Measurements from ENCODE around the gene CES3.
"Not testable (repeated sequence)": the region's sequence is repeated elsewhere in the genome, so short reads cannot be mapped to it uniquely, and the experiment has no call there.

The CES3 gene

DNA sequence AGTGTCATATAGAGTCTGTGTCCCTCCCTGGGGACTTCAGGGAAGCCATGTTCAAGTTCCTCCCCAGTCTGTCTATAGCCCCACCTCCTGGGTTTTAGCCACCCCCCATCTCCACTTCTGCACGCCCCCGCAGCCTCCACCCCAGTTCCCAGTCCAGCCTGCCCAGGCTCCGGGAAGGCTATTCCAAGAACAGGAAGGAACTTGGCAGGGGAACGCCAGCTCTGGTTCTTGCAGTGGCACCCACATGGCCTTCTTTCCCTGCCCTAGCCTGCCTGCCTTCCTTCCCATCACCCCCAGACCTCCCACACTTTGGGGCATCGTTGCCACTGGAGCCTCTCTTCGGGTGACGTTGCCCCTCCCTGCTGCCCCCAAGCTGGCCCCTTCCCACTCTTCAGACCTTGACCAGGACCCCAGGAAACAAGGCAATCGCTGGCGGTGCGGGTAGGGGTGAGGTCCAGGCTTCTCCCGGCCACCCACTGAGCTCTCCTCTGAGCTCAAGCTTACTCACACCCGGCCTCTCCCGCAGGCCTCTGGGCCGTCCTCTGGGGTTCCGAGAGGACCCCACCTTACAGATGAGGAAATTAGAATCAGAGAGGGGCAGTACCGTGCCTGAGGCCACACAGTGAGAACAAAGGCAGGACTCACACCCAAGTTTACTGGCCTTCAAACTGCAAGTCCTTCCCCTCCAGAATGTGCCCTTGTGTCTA is 18.1 kb downstream of the CES3 start:
- no peak for DNase-seq (ENCODE audit: low read depth, low spot score)
- Histone ChIP-seq H3K4me3 (ENCODE audit: insufficient read length, low read depth) (no peak overlapping the region), H3K9me3 (ENCODE audit: insufficient read depth, low read length) (peaks cover 1% of the 10 kb centered on the region; the same call in 1 of the 2 replicates), H3K4me1 (ENCODE audit: insufficient read depth, insufficient read length) (peaks cover 6% of the 10 kb centered on the region), H3K36me3 (ENCODE audit: insufficient read depth, insufficient read length, low read length) (no peaks in the 10 kb centered on the region), H3K9ac (ENCODE audit: insufficient read length, low read depth) (no peak overlapping the region), H3K27me3 (ENCODE audit: insufficient read depth, insufficient read length) (no peaks in the 10 kb centered on the region)
- TF ChIP-seq ZNF274 (IDR thresholded peaks at IDR 0.05; ENCODE audit: low read depth, low read length) (no peak), SUZ12 (IDR thresholded peaks at IDR 0.05; ENCODE audit: extremely low read depth, insufficient read depth, insufficient read length) (no peak), YY1 (IDR thresholded peaks at IDR 0.05; ENCODE audit: insufficient read depth, insufficient read length) (no peak)

GRCh38 chr16:66983033-66983432 is 22.0 kb downstream of the CES3 start:
- no peak overlapping the region for H3K9ac ChIP-seq (ENCODE audit: insufficient read length, low read depth)
- H3K36me3 ChIP-seq (ENCODE audit: insufficient read depth, insufficient read length, low read length), result no peaks in the 10 kb centered on the region
- H3K4me3 ChIP-seq (ENCODE audit: insufficient read length, low read depth), result no peak overlapping the region
- DNase-seq (ENCODE audit: low read depth, low spot score), result no peak
- TF ChIP-seq ZNF274 (IDR thresholded peaks at IDR 0.05; ENCODE audit: low read depth, low read length), result no peak
- no peak for TF ChIP-seq YY1 (IDR thresholded peaks at IDR 0.05; ENCODE audit: insufficient read depth, insufficient read length)
- no peak for TF ChIP-seq SUZ12 (IDR thresholded peaks at IDR 0.05; ENCODE audit: extremely low read depth, insufficient read depth, insufficient read length)
- H3K27me3 ChIP-seq (ENCODE audit: insufficient read depth, insufficient read length), result no peaks in the 10 kb centered on the region
- H3K4me1 ChIP-seq (ENCODE audit: insufficient read depth, insufficient read length), result no peaks in the 10 kb centered on the region
- no peaks in the 10 kb centered on the region for H3K9me3 ChIP-seq (ENCODE audit: insufficient read depth, low read length)

GRCh38 chr16:66984892-66985311 is 23.8 kb downstream of the CES3 start:
- TF ChIP-seq YY1 (IDR thresholded peaks at IDR 0.05; ENCODE audit: insufficient read depth, insufficient read length) (no peak), ZNF274 (IDR thresholded peaks at IDR 0.05; ENCODE audit: low read depth, low read length) (no peak), SUZ12 (IDR thresholded peaks at IDR 0.05; ENCODE audit: extremely low read depth, insufficient read depth, insufficient read length) (no peak)
- no peak for DNase-seq (ENCODE audit: low read depth, low spot score)
- Histone ChIP-seq H3K9me3 (ENCODE audit: insufficient read depth, low read length) (no peaks in the 10 kb centered on the region), H3K4me3 (ENCODE audit: insufficient read length, low read depth) (no peak overlapping the region), H3K9ac (ENCODE audit: insufficient read length, low read depth) (no peak overlapping the region), H3K4me1 (ENCODE audit: insufficient read depth, insufficient read length) (no peaks in the 10 kb centered on the region), H3K36me3 (ENCODE audit: insufficient read depth, insufficient read length, low read length) (no peaks in the 10 kb centered on the region), H3K27me3 (ENCODE audit: insufficient read depth, insufficient read length) (no peaks in the 10 kb centered on the region)

- no peaks in the 10 kb centered on the region for H3K4me1 ChIP-seq (ENCODE audit: insufficient read depth, insufficient read length)
- no peaks in the 10 kb centered on the region for H3K27me3 ChIP-seq (ENCODE audit: insufficient read depth, insufficient read length)
- TF ChIP-seq ZNF274 (IDR thresholded peaks at IDR 0.05; ENCODE audit: low read depth, low read length) (no peak), YY1 (IDR thresholded peaks at IDR 0.05; ENCODE audit: insufficient read depth, insufficient read length) (no peak), SUZ12 (IDR thresholded peaks at IDR 0.05; ENCODE audit: extremely low read depth, insufficient read depth, insufficient read length) (no peak)
- no peaks in the 10 kb centered on the region for H3K36me3 ChIP-seq (ENCODE audit: insufficient read depth, insufficient read length, low read length)
- no peak for DNase-seq (ENCODE audit: low read depth, low spot score)
- no peak overlapping the region for H3K4me3 ChIP-seq (ENCODE audit: insufficient read length, low read depth)
- no peak overlapping the region for H3K9ac ChIP-seq (ENCODE audit: insufficient read length, low read depth)
- no peaks in the 10 kb centered on the region for H3K9me3 ChIP-seq (ENCODE audit: insufficient read depth, low read length)
Measured at GRCh38 chr16:66986559-66986958, 25.5 kb downstream of the CES3 start.

- no peak for DNase-seq (ENCODE audit: low read depth, low spot score)
- Histone ChIP-seq H3K9me3 (ENCODE audit: insufficient read depth, low read length) (no peaks in the 10 kb centered on the region), H3K9ac (ENCODE audit: insufficient read length, low read depth) (no peak within 1 kb of the TSS), H3K27me3 (ENCODE audit: insufficient read depth, insufficient read length) (no peaks in the 10 kb centered on the region), H3K4me3 (ENCODE audit: insufficient read length, low read depth) (no peak within 1 kb of the TSS), H3K36me3 (ENCODE audit: insufficient read depth, insufficient read length, low read length) (no peaks in the 10 kb centered on the region), H3K4me1 (ENCODE audit: insufficient read depth, insufficient read length) (no peaks in the 10 kb centered on the region)
- TF ChIP-seq SUZ12 (IDR thresholded peaks at IDR 0.05; ENCODE audit: extremely low read depth, insufficient read depth, insufficient read length) (no peak), YY1 (IDR thresholded peaks at IDR 0.05; ENCODE audit: insufficient read depth, insufficient read length) (no peak), ZNF274 (IDR thresholded peaks at IDR 0.05; ENCODE audit: low read depth, low read length) (no peak)
Measured at GRCh38 chr16:66988197-66988788, 27.2 kb downstream of the CES3 start, which contains the start of gene CES4A. Gene CES4A, plus strand, starts transcription at chr16:66988589. Its CDS starts 184 bp downstream, at chr16:66988773.

DNA sequence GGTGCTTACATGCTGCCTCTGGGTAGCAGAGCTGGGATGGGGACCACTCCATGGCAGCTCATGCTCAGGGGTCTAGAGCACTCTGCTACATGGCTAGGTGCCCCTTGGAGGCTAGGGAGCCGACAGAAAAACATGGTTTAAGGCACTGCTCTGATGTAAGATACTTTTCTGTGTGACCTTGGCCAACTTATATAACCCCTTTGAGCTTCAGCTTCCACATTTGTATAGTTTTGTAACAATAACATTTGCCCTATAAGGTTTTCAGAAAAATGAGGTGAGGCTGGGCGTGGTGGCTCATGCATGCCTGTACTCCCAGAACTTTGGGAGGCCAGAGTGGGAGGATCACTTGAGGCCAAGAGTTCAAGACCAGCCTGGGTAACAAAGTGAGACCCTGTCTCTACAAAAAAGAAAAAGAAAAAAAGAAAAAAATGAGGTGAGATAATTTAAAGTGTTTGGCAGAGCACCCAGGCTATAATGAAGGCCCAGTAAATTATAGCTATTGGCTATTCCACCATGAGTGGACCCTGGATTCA is 30.5 kb downstream of the CES3 start:
- Histone ChIP-seq H3K27me3 (ENCODE audit: insufficient read depth, insufficient read length) (no peaks in the 10 kb centered on the region), H3K9me3 (ENCODE audit: insufficient read depth, low read length) (no peaks in the 10 kb centered on the region), H3K4me3 (ENCODE audit: insufficient read length, low read depth) (no peak overlapping the region), H3K36me3 (ENCODE audit: insufficient read depth, insufficient read length, low read length) (no peaks in the 10 kb centered on the region), H3K4me1 (ENCODE audit: insufficient read depth, insufficient read length) (no peaks in the 10 kb centered on the region), H3K9ac (ENCODE audit: insufficient read length, low read depth) (no peak overlapping the region)
- TF ChIP-seq ZNF274 (IDR thresholded peaks at IDR 0.05; ENCODE audit: low read depth, low read length), result no peak
- no peak for TF ChIP-seq SUZ12 (IDR thresholded peaks at IDR 0.05; ENCODE audit: extremely low read depth, insufficient read depth, insufficient read length)
- TF ChIP-seq YY1 (IDR thresholded peaks at IDR 0.05; ENCODE audit: insufficient read depth, insufficient read length), result no peak
- DNase-seq (ENCODE audit: low read depth, low spot score), result no peak

DNA sequence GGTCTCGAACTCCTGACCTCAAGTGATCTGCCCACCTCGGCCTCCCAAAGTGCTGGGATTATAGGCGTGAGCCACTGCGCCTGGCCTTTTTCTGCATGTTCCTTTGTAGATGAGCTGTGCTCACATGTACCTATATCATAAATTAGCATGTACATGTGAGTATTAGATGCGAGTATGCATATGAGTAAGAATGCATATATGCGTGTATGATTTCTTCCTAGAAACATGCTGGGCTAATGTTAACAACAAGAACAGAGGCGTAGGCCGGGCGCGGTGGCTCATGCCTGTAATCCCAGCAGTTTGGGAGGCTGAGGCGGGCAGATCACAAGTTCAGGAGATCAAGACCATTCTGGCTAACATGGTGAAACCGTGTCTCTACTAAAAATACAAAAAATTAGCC is 32.5 kb downstream of the CES3 start:
- not testable (repeated sequence) for H3K9ac ChIP-seq (ENCODE audit: insufficient read length, low read depth); H3K4me1 ChIP-seq (ENCODE audit: insufficient read depth, insufficient read length); DNase-seq (ENCODE audit: low read depth, low spot score); H3K4me3 ChIP-seq (ENCODE audit: insufficient read length, low read depth); H3K9me3 ChIP-seq (ENCODE audit: insufficient read depth, low read length); H3K36me3 ChIP-seq (ENCODE audit: insufficient read depth, insufficient read length, low read length); H3K27me3 ChIP-seq (ENCODE audit: insufficient read depth, insufficient read length)
